GM19438 (cell line): ENCODE results near the gene PCP4.

Experiments used
- ATAC-seq: cut with Tn5 transposase; IDR thresholded peaks from one replicate; pipeline ENCODE4 v1.9.1; 2021; ENCODE audit warnings: low read depth; ENCODE audit not compliant: unreplicated experiment

PCP4 gene

GRCh38 chr21:39867198-39867650 is at the start of gene PCP4:
TSS of gene PCP4 (plus strand) at chr21:39867438. CDS start at chr21:39867502, 64 bp downstream.
- no peak for ATAC-seq

DNA sequence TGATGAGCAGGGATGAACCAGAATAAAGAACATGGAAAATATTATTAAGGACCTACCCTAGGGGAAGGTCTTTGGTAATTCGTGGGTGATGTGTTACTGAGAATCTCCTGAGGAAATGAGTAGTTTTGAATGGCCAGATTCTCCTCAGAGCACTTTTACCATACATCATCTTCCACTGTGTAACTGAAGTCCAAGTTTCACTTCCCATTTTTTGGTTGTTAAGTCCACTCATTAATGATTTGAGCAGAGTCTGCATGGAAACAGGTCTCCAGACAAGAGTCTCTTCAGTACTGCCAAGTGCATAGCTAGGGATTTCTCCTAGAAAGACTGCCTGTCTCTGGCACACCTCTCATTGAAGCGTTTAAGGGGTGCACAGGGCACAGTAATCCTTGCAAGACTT is 48.7 kb upstream of the PCP4 start:
- no peak for ATAC-seq

DNA sequence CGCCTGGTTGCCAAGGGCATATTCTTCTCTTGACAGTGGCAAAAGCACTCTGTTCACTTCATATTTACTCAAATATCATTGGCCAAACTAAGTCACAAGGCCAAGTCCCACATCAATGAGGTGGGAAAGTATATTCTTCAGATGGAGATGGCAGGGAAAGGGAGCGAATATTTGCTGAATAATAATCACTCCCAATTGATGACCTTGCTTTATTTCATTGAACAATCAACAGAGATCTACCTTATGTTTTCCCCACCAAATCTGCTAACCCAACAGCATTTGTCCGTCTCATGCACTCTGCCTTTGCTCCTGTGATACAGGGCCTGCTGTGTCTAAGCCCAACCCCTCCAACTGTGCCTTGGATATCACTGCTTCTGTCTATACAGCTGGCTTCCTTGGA is 45.2 kb upstream of the PCP4 start:
- no peak for ATAC-seq

DNA sequence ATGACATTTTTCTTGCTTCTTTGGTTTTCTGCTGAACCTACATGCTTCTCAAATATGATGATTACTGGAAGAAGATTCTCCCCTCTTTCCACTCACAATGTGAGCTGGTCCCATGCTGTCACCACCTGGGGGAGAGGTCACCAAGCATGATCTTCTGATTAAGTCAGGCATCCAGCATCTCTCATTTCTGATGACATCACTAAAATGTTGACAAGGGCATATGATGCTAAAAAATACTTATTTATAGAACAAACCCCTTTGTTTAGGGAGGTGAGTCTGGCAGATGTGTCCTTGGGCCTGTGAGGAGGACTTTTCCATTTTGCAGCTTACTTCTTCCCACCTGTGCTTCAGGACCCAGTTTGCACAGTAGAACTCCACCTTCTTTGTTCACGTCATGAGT is 42.0 kb upstream of the PCP4 start:
- ATAC-seq: no peak

DNA sequence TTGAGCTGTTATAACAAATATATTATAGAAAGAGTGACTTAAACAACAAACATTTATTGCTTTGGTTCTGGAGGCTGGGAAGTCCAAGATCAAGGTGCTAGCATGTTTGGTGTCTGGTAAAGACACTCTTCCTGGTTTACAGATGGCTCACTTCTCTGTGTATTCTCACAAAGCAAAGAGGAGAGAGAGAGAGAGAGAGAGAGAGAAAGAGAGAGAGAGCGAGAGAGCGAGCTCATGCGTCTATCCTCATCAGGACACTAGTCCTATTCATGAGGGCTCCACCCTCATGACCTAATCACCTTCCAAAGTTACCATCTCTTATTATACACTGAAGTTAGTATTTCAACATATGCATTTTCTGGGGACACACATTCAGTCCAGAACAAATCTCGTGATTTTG is 32.7 kb upstream of the PCP4 start:
- no peak for ATAC-seq

DNA sequence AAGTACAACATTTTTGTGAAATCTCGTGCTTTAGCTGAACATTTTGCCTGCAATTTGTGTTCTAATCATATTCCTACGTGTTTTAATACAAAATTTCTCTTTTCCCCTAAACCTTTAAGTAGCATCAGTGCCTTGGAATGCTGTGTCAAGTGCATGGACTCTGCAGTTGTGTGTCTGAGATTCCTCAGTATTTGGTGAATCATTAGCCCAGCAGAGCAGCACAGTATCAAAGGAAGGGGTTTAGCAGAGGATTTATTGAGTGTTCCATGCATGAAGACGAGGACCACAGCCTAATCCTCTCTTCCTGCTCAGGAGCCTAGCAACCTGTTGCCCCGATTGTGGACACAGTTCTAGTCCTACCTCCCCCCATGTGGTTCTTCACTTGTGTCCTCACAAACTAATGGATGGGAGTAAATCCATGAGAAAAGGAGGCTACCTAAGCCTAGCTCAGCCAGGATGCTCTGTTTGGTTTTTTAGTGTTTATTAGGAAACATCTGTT is 29.3 kb upstream of the PCP4 start:
- no peak for ATAC-seq

- no peak for ATAC-seq
Observed at GRCh38 chr21:39840373-39841097, 26.7 kb upstream of the PCP4 start.

DNA sequence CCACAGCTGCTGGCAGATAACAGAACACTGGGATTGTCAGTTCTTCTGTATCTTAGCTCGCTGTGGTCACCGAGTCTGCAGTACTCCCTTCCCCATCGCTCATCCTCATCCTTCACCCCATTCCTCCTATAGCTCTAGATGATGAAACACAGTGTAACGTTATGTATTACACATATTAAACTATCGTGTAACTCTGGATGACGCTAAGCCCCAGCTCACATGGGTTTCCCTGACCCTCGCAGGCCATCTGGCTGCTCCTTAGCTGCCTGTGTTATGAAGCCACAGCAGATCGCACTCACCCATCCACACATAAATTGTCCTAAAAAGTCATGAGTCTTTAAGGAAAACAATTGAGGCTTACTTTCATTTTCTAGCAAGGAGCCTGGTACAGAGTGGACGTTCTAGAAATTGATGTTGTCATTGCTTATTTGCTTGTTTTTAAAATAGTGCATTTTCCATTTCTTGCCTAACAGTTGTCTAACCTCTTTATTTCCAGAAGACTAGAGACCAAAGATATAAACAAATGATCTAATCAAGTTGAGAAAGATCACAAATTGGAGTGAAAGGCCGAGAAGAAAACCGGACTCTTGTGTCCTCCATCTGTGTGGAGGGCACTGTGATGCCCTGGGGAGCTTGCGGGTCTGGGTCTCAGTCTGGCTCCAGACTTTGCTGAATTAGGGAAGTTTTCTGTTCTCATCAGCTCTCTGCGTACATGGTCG is 24.3 kb upstream of the PCP4 start:
- ATAC-seq: no peak

DNA sequence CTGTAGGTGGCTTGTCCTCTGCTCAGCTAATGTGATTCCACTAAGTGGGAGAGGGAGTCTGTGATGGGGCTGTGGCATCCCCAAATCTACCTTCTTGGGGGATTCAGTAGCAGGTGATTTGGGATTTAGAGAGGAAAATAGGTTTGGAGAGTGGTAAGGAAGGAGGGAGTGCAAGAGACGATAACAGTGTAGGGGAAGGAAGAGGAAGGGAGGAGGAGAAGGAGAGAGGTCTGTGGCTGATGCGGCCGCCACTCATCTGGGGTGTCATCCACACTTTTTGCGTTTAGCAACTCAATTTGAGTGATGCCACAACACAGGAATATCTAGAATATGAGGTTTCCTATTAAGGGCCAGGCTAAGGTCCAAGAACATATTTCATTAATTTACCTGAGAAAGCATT is 23.8 kb upstream of the PCP4 start:
- ATAC-seq: no peak

DNA sequence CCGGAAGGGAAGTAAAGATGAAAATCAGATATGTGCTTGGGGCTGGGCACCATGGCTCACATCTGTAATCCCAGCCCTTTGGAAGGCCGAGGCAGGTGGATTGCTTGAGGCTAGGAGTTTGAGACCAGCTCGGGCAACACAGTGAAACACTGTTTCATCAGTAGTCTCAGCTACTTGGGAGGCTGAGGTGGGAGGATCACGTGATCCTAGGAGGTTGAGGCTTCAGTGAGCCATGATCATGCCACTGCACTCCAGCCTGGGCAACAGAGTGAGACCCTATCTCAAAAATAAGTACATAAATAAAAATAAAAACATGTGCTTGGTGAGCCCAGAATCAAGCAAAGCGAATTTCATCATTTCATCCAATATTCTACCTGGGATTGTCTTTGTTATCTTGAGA is 23.3 kb upstream of the PCP4 start:
- ATAC-seq: no peak

- no peak for ATAC-seq
Observed at GRCh38 chr21:39845571-39846130, 21.6 kb upstream of the PCP4 start.

GRCh38 chr21:39847877-39848276 is 19.4 kb upstream of the PCP4 start:
- ATAC-seq: no peak

GRCh38 chr21:39849014-39849655 is 18.1 kb upstream of the PCP4 start:
- no peak for ATAC-seq

- no peak for ATAC-seq
Observed at GRCh38 chr21:39850333-39850732, 16.9 kb upstream of the PCP4 start.

DNA sequence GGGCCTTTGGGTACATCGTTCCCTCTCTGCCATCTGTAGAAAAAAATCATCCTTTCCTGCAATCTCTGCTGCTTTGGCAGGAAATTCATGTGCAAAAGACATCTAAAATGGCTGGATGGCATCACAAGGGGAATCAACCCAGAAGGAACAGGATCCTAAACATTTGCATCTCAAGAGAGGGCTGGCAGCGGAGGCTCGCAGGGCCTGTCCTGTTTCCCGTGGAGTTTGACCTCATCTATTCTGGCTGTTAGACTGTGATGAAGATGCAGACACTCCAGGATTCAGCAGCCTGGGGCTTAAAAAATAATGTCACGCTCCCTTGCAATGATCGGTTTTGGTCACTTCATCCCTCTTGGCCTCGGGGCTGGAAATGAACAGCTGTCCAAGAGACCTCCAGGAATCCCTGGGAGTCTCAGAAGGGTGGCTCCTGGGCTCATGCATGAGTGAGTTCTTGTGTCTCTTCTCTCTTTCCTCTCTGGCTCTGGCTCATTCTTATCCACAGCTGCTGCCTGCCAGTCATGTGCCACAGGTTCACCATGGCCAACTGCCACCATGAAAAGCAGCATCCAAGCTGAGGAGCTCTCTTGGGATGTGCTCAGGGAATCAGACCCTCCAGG is 16.1 kb upstream of the PCP4 start:
- no peak for ATAC-seq

DNA sequence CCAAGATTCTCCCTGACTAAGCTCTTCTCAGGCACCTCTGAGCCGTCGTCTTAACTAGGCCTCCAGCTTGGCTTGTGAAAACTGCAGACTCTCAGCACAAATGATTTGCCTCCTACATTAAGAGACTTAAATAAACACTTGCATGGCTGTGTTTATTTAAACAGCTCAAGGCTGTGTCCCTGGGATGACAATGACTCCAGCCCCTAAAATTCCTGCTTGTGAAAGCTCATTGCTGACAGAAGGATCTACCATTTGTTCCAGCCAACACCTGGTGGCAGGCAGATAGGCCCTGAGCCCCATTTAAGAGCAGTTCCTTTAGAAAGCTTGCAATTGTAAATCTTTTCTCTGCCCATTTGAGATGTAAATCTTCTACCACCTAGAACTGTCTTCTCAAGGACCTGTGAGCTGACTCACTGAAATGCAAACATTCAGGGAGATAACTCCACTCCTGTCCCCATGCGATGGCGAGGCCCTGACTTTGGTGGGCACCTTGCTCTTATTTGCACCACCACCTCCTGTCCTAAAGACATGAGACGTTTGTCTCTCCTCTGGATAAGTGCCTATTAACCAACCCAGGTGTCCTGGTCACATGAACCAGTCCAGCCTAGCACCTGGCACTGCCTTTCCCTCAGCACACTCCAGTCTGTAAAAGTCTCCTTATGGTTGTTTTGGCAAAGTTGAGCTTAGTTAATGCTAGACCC is 15.1 kb upstream of the PCP4 start:
- no peak for ATAC-seq

DNA sequence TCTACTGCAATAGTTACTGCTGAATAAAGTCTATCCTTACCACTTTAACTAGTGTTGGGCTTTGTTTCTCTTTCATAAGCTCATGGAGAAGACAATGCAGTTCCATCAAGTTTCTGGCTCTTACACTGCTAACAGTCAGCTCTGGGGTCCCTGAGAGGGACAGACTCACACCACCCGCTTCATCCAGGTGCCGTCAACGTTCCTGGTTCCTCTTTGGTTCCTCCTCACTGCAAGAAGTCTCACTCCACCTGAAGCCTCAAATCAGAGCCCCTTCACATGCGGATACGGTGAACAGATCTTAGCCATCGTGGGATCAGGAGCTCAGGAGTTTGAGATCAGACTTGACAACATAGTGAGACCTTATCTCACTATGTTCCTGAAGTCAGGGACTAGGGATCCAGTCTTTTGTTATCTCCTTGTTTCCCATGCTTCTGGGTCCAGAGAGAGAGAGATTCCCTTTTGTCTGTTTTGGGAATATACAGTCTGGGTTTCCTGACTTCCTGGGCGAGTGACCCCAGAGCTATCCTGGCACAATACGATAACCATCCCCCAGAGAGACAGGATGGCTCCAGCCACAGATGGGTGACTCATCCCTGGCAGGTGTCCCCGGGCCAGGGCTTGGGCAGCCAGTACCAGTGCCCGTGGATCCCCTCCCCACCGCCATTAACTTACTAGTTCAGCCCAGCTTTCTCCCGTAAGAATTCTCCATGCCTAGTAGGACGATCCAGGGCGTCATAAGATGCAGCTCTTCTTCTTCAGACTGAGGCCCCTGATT is 14.3 kb upstream of the PCP4 start:
- ATAC-seq: no peak

- no peak for ATAC-seq
Observed at GRCh38 chr21:39854572-39854971, 12.7 kb upstream of the PCP4 start.

DNA sequence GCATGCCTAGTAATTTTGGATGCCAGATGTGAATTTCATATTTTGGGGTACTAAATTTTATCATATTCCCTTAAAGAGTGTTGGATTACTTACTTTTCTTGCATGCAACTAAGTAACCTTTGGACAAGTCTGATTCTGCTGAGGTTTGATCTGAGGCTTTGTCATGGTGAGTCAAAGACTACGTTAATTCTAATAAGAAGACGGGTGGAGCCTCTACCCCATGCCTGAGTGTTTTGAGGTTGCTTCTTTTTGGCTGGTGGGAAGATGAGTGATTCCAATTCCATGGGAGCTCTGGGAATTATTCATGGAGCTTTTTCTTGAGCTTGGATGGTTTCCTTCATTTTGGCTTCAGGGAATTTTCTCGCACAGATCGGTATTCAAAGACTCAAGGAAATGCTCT is 11.6 kb upstream of the PCP4 start:
- no peak for ATAC-seq
